NCI-H1092 treated with DMSO at 0.1 percent for 48 hours (cell line): ENCODE results near the gene CFAP298.
A peak's percentile ranks its signal among the peaks of the same experiment; 100 is the strongest.

Experiments used
- DNase-seq: peaks from one replicate; lab custom pipeline; 2025; lab: John Stamatoyannopoulos, UW

Gene CFAP298

GRCh38 chr21:32597205-32597604 is 15.0 kb downstream of the CFAP298 start:
- no peak for DNase-seq

- no peak for DNase-seq
Measured at GRCh38 chr21:32595431-32595830, 16.7 kb downstream of the CFAP298 start.

- DNase-seq = no peak
Measured at GRCh38 chr21:32593690-32594089, 18.5 kb downstream of the CFAP298 start.

- no peak for DNase-seq
Measured at GRCh38 chr21:32592929-32593502, 19.2 kb downstream of the CFAP298 start.

GRCh38 chr21:32590130-32590529 is 22.0 kb downstream of the CFAP298 start:
- no peak for DNase-seq

GRCh38 chr21:32587651-32588050 is 24.5 kb downstream of the CFAP298 start:
- DNase-seq = no peak

- no peak for DNase-seq
Measured at GRCh38 chr21:32587120-32587519, 25.1 kb downstream of the CFAP298 start.

- no peak for DNase-seq
Measured at GRCh38 chr21:32585970-32586369, 26.2 kb downstream of the CFAP298 start.

- no peak for DNase-seq
Measured at GRCh38 chr21:32585042-32585710, 27.0 kb downstream of the CFAP298 start, which contains the start of gene TCP10L. TSS of gene TCP10L (minus strand) at chr21:32585523. CDS start at chr21:32584304, 1,219 bp downstream.

- no peak for DNase-seq
Measured at GRCh38 chr21:32584472-32584871, 27.7 kb downstream of the CFAP298 start.

GRCh38 chr21:32581732-32582131 is 30.4 kb downstream of the CFAP298 start:
- DNase-seq = no peak

- no peak for DNase-seq
Measured at GRCh38 chr21:32580949-32581348, 31.2 kb downstream of the CFAP298 start.

- no peak for DNase-seq
Measured at GRCh38 chr21:32578107-32578691, 34.0 kb downstream of the CFAP298 start.

- no peak for DNase-seq
Measured at GRCh38 chr21:32576011-32576410, 36.2 kb downstream of the CFAP298 start.

GRCh38 chr21:32574946-32575925 is 36.9 kb downstream of the CFAP298 start:
- no peak for DNase-seq

- peak; percentile 9 for DNase-seq
Measured at GRCh38 chr21:32572574-32573420, 39.4 kb downstream of the CFAP298 start.

- DNase-seq = no peak
Measured at GRCh38 chr21:32570456-32570855, 41.7 kb downstream of the CFAP298 start.

GRCh38 chr21:32569261-32570230 is 42.6 kb downstream of the CFAP298 start:
- DNase-seq = peak; percentile 71

- DNase-seq = no peak
Measured at GRCh38 chr21:32567626-32568025, 44.6 kb downstream of the CFAP298 start.

GRCh38 chr21:32566741-32567389 is 45.3 kb downstream of the CFAP298 start:
- no peak for DNase-seq
